C1 segment of cervical spinal cord (tissue), 14 donors: Measurements from ENCODE around the gene CCDC152.
"Not testable (repeated sequence)": the region's sequence is repeated elsewhere in the genome, so short reads cannot be mapped to it uniquely, and the experiment has no call there.

ENCODE experiments used
- DNase-seq, 14 donors: peaks; one replicate each; lab custom pipeline; 2025; lab: John Stamatoyannopoulos, UW

Gene CCDC152

DNA sequence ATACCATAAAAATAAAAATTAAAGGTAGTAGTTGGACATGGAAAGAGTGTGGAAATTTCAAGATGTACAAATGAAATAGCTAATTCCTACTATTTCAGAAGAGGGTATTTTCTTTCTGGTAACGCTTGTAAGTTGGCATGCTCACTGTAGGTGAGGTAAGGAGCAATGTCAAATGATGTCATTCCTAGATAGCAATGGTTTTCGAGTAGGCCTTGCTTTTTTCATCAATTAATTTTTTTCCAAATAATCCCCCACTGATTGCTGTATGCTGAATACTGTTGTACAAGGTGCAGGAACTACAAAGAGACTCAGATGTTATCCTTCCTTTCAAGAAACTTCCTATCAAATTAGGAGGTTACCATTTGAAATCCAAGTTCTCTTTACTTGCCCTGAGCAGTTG, 56.0 kb downstream of the CCDC152 start:
- no peak for DNase-seq

DNA sequence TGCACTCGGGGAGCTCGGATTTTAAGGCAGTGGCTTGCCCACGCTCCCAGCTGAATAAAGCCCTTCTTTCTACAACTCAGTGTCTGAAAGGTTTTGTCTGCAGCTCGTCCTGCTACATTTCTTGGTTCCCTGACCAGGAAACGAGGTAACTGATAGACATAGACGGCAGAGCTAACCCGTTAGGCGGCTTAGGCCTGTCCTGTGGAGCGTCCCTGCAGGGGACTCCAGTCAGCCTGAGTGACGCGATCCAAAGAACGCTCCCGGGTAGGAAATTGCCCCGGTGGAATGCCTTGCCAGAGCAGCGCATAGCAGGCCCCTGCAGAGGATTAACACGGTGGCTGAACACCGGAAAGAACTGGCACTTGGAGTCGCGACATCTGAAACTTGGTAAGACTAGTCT, 56.9 kb downstream of the CCDC152 start:
- peak in 8 of 14 donors; percentile 12 to 60 (median 31) for DNase-seq

GRCh38 chr5:42816546-42816945, 59.9 kb downstream of the CCDC152 start:
- not testable (repeated sequence) for DNase-seq

- no peak for DNase-seq
Measured at GRCh38 chr5:42819745-42820144, 63.1 kb downstream of the CCDC152 start.

GRCh38 chr5:42822548-42822947, 65.9 kb downstream of the CCDC152 start:
- no peak for DNase-seq

DNA sequence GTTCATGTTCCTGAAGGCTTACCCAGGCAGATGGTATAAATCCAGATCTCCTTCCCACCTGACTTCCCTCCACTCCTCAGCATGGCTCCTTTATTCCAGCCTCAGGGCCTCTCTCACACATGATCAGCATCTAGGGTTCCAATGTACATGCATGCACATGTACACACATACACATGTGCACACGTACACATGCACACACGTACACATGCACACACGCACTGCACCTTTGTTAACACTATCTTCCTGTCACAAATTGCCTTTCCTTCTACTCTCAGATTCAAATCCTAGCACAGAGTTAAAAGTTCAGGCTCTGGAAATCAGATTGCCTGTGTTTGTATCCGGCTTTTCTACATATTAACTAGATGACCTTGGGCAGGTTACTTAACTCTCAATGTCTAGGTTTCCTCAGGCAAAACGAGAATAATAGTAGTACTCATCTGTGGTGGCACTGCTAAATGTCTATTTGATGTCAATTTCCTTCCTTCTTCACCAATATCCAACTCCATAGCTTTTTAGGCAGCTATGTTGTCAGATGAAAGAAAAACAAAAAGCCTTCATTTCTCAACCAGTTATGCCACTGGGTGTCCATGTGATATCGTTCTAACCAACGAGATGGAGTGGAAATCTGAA, 67.8 kb downstream of the CCDC152 start:
- DNase-seq, result no peak

- DNase-seq, result no peak
Measured at GRCh38 chr5:42825422-42826148, 69.0 kb downstream of the CCDC152 start.

GRCh38 chr5:42826757-42827515, 70.3 kb downstream of the CCDC152 start:
- DNase-seq, result no peak

- DNase-seq, result no peak
Measured at GRCh38 chr5:42828671-42829070, 72.1 kb downstream of the CCDC152 start.

- no peak for DNase-seq
Measured at GRCh38 chr5:42830924-42831323, 74.3 kb downstream of the CCDC152 start.

- DNase-seq, result no peak
Measured at GRCh38 chr5:42832060-42832459, 75.4 kb downstream of the CCDC152 start.

- no peak for DNase-seq
Measured at GRCh38 chr5:42836070-42836769, 79.6 kb downstream of the CCDC152 start.

DNA sequence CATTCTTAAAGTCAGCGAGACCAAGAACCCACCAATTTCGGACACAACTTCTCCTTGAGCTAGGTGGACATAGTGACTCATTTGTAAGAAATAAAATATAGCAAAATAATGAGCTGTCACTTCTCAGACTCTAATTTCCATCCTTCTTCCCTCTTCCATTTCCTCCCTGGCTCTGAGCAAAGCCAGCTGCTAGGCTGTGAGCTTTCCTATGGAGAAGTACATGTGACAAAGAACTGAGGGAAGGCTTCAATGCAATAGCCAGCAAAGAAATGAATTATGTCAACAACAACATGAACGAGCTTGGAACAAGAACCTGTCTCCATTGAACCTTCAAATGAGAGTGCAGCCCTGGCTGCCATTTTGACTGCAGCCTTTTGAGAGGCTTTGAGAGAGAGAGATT, 81.0 kb downstream of the CCDC152 start:
- DNase-seq, result no peak

DNA sequence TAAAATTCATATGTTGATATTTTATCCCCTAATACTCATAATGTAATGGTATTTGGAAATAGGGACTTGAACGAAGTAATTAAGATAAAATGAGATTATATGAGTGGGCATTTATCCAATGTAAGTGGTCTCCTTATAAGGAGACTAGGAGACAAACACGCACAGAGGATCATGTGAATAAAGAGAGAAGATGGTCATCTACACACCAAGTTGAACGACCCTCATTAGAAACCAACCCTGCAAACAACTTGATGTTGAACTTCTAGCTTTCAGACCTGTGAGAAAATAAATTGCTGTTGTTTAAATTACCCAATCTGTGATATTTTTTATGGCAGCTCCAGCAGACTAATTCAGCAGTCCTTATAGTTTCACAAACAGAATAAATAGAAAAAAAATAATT, 82.6 kb downstream of the CCDC152 start:
- DNase-seq, result no peak

- DNase-seq, result no peak
Measured at GRCh38 chr5:42840269-42840668, 83.7 kb downstream of the CCDC152 start.

DNA sequence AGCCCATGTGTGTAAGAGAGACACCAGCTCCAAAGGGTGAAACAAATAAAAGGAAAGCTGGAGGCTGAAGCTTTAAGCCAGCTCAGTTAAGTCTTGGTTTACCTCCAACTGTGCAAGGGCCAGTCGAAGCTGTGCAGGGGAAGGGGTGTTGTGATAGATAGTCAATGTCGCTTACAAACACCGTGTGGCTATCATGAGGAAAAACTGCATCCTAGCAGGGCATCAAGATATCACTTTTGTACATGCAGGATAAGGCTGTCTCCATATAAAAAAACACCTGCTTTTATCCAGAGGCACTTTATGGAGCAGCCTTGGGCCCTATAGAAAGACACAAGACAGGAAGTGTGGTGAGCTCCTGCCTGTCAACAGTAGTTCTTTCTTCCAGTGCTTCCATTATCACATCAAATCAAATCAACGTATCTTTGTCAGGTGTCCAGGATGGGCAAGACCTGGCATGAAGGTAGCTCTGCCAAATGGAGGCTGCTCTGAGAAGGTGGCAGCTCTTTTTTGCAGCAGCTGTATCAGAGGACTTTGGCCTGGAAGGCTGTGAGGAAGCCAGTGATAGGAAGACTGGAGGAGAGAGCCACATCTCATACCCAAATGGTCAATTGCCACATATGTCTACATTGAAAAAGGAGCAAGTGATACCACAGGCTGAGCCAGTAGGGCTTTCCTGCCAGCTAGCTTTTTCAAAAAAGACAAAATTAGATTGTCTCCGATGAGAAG, 84.4 kb downstream of the CCDC152 start:
- DNase-seq, result no peak

DNA sequence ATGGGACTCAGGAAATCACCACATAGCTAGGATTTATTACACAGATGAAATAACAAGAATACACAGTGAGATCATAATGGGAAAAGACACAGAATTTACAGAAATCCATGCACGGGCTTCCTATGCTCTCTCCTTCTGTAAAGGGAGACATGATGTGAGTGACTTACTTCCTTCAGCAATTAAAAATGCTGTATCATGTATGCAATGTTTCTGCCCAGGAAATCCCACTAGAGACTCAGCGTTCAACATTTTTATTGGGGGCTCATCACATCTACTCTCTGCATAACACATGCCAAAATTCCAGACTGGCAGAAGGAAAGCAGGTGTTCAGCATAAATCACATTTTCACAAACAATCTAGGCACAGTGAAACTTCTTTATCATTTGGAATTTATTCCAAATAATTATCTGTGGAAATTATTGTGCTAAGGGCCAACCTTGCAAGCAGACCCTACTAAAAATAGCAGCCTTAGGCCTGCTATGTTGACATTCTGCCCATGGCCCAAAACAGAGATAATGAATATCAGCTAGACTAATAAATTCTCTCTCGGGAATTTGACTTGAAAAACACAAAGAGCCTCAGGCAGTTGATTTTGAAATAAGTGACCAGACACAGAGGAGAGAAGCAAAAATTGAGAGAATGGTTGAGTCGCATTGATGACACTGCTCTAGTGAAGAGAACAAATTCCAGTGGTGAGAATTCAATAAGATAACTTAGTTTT, 86.5 kb downstream of the CCDC152 start:
- no peak for DNase-seq

DNA sequence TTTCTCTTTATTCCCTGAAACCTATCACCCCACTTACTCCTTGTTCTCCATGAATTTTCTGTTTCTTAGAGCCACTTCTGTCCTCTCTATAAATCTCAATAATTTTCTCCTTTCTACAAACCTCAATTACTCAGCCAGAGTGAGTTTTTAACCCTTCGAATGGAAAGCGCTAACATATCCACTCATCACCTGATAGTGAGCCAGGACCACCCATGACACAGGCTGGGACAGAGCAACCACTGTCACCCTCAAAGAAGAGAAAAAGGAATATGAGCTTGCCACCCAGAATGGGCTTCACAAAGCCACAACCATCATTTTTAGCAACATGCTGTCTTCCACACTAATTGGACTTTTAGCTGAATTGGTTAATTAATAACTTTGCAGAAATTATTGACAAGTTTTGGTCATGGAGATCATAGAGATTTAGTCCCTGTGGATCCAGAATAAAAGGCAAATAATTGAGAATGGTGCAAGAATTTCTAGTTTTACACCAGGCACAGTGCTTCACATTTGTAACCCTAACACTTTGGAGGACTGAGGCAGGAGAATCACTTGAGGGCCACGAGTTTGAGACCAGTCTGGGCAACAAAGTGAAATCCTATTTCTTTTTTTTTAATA, 87.2 kb downstream of the CCDC152 start:
- no peak for DNase-seq

DNA sequence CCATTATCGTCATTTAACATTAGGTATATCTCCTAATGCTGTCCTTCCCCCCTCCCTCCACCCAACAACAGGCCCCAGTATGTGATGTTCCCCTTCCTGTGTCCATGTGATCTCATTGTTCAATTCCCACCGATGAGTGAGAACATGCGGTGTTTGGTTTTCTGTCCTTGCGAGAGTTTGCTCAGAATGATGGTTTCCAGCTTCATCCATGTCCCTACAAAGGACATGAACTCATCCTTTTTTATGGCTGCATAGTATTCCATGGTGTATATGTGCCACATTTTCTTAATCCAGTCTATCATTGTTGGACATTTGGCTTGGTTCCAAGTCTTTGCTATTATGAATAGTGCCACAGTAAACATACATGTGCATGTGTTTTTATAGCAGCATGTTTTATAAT, 87.8 kb downstream of the CCDC152 start:
- not testable (repeated sequence) for DNase-seq

- DNase-seq, result no peak
Measured at GRCh38 chr5:42848545-42848944, 91.9 kb downstream of the CCDC152 start.
